Lower leg skin (tissue), 3 donors: ENCODE results near the gene PDE9A.

Source experiments
- POLR2A ChIP-seq, 2 donors: fragments of 450-650 bp; IDR thresholded peaks; one replicate each; pipeline ENCODE4 v1.6.1; 2016 to 2017; ENCODE audit warnings: antibody characterized with exemption in 2 of 2, mild to moderate bottlenecking in 1 of 2, moderate library complexity in 1 of 2
- TF ChIP-seq, protein P1 (sequence below), 3 donors: fragments of 450-650 bp; IDR thresholded peaks; one replicate each; pipeline ENCODE4 v1.5.1; 2016; ENCODE audit warnings: antibody characterized with exemption in 3 of 3, mild to moderate bottlenecking in 3 of 3, moderate library complexity in 2 of 3

- TF ChIP-seq, protein P1, sequence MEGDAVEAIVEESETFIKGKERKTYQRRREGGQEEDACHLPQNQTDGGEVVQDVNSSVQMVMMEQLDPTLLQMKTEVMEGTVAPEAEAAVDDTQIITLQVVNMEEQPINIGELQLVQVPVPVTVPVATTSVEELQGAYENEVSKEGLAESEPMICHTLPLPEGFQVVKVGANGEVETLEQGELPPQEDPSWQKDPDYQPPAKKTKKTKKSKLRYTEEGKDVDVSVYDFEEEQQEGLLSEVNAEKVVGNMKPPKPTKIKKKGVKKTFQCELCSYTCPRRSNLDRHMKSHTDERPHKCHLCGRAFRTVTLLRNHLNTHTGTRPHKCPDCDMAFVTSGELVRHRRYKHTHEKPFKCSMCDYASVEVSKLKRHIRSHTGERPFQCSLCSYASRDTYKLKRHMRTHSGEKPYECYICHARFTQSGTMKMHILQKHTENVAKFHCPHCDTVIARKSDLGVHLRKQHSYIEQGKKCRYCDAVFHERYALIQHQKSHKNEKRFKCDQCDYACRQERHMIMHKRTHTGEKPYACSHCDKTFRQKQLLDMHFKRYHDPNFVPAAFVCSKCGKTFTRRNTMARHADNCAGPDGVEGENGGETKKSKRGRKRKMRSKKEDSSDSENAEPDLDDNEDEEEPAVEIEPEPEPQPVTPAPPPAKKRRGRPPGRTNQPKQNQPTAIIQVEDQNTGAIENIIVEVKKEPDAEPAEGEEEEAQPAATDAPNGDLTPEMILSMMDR (IDR thresholded peaks at IDR 0.05) = no peak
- TF ChIP-seq POLR2A (IDR thresholded peaks at IDR 0.05) = no peak
Observed at GRCh38 chr21:42750737-42751530, 97.5 kb downstream of the PDE9A start.
